T1000 (cell line): ENCODE data around the gene GPC3.
"Not testable (repeated sequence)": the region's sequence is repeated elsewhere in the genome, so short reads cannot be mapped to it uniquely, and the experiment has no call there.

ENCODE experiments used
- DNase-seq: peaks from one replicate; lab custom pipeline; 2025; ENCODE audit warnings: mixed read lengths; lab: John Stamatoyannopoulos, UW

GPC3 gene

DNA sequence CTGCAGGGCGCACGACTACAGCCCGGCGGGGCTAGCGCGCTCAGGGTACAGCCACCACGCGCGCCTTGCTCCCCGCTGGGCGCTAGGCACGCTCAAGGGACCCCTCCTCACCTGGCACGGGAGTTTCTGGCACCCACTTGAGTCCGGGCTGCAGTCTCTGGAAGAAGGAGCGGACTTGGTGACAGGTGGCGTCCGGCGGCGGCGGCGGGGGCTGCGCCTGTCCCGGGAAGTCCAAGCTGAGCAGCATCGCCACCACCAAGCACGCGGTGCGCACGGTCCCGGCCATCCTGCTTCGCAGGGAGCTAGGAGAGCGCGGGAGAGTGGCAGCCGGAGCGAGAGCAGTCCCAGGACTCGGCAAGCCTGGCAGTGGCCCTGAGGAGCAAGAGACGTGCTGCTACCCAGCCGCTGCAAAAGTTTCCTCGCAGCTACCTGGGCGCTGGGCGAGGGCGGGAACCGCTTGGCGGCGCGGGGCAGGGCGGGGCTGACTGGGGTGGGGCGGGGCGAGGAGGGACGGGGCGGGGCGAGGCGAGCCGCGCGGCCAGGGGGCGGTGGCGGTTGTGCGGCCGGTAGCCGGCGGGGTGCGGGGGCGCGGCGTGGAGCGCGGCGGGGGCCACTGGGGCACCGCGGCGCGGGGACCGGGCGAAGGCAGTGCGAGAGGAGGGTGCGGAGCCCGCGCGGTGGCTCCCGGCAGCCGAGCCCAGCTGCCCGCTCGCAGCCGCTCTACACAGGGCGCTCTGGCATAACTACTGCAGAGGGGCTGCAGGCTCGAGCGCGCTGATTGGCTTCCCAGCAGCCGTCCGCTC lies at the start of gene GPC3:
GPC3 (minus strand) TSS at position 431 of the 803 bp plus-strand sequence.
- DNase-seq = peak; percentile 0

DNA sequence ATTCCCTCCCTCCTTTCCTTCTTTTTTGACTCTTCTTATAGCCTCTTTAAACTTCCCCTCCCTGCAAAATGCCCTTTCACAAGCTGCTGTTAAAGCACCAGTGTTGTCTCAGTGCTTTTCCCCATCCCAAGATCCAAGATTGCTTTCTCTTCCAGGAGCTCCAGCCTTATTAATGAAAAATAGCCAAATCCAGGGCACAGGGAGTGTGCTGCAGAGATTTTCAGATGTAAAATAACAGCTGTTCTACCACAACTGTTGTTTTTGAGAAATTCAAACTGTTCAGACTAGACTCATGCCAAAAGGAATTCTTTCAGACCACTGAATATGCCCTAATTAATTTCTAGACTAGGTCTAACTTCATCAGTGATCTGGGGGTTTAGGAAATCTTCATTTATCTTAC lies 47.0 kb upstream of the GPC3 start:
- DNase-seq = no peak

DNA sequence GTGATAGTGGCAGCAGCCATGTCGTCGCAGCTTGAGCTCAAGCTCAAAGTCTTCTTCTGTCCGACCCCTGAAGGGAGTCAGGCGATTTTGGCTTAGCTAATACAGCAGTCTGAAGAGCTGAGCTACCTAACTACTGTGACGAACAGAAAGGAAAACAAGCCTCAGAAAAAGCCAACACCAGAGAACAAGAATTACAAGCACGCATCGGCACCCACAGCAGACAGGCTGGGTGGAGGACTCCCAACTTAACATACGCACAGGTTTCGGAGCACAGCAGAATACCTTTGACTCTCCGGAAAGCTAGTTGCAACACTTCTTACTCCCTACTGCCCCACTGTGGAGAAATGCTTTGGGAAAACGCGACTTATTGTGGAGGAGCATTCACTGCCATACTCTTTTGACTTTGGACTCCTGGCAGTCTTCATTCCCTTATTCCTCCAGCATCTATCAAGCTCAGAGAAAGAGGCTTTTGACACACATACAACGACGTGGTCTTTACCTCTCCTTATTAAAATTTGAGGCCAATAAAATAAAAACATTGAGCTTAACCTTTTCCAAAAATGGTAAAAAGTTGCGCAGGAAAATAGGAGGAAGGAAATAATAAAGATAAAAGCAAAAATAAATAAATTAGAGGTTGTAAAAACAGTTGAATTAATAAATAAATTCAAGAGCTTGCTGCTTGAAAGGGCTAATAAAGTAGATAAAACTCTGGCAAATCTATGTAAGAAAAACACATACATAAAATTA lies 41.3 kb upstream of the GPC3 start:
- no peak for DNase-seq

DNA sequence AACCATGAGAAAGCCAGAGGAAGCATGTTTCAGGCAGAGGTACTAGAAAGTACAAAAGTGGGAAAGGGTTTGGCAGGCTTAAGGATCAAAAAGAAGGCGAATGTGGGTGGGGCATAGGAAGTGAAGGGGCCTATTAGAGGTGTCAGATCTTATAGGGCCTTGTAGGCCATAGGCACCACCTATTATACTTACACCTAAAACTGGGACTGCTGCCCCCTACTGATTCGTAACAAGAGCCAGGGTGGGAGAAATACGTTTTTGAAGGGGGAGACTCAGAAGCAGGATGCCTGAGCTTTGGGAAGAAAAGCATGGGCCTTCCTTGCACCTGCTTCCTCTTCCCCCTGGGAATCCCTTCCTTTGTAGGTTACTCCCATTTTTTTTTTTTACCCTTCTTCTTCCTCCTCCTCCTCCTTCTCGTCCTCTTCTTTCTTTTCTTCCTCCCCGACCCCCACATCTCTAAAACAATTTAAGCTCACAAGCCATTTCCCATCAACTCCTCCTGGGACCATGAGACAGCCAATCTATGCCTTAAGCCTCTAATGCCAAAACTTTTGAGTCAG lies 40.7 kb upstream of the GPC3 start:
- no peak for DNase-seq

DNA sequence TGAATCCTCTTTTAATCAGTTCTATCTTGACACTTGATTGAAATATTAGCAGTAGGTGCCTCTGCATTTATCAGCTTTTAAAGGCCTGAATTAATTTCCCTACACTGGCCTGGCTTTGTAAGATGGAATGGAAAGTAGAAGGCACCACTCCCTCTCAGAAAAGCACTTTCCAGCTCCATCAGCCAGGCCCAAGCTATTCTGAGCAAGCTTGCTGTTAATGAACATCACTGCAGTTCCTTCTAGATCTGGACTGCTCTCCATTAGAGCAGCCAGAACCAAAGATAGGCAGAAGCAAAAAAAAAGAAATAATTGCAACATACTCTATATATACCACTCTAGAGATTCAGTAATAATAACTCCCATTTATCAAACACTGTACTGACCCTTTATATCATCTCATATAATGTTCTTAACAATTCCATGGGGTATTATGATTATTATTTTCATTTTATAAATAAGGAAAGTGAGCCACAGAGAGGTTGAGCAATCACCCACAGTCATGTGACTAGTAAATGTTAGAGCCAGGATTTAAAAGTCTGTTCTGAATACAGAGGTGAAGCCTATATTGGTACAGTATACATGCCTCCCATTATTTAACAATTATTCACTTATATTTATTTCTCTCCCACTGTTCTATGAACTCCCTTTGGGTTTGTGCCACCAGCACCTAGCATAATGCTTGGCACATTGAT lies 39.4 kb upstream of the GPC3 start:
- no peak for DNase-seq

DNA sequence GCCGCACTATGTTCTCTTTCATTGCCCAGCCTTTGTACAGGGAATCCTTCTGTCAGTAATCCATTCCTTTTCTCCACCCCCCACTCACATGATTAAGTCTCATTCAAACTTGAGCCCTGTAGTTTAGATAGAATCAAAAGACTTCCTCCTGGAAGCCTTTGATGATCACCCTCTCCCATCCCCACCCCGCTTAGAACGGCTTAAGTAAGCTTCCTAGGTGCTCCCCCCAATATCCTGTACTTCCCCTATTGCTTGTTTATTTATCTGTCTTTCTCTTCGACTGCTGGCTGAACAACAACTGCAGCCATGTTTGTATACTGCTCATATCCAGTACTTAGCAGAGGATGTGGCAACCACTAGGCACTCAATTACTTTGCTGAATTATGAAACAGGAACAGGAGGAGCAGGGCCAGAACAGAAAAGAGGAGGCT lies 38.5 kb upstream of the GPC3 start:
- no peak for DNase-seq

DNA sequence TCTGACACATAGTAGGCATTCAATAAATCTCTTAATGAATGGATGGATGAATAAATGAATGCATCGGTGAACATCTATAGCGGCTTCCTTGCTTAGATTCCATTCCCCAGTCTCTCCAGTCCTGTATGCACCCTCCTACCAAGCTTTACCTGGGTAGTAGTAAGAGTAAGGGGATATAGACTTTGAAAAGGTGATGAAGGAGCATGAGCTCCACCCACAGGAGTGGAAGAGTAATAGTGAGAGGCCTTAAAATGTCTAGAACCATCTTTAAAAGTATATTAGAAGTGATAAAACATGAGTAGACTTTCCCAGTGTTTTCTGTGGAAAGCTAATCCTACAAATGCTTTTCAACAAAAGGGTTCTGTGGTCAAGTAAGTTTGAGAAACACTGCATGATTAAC lies 35.5 kb upstream of the GPC3 start:
- DNase-seq = no peak

DNA sequence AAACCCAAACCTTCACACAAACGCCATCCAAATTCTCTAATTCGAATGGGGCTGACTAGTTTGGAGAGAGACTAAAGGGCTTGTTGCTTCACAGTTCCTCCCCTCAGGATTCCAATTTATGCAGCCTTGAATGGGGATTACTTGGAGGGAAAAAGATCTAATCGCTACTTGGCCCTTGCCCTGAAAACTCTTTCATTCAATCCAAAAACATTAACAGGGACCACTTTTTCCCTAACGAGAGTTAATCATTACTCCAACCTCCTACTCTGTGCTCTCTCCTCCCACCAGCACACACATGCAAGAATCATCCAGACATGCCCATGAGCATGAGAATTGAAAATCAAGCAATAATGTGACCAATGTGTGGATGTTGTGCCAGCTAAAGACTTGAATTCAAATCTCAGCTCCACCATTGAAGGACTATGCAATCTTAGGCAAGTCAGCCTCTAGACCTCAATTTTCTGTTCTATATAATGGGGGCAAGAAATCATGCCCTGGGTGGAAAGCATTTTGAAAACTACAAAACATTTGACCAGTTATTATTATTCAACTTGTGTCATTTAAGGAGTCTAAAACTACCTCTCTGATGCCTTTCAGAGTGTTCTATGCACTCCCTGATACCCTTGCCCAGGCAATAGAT lies 34.3 kb upstream of the GPC3 start:
- DNase-seq = no peak

DNA sequence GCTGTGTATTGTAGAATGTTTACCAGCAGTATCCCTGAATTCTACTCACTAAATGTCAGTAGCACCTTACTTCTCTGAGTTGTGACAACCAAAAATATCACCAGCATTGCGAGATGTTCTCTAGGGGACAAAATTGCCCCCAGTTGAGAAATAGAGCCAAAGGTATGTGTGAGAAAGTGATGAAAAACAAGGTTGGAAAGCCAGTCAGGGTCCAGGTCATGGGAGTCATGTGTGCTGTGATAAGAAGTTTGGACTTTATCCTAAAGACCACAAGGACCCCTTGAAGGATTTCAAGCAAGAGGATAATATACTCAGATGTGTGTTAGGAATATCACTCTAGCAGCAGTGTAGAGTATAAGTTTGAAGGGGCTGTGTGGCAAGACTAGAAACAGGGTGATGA lies 30.9 kb upstream of the GPC3 start:
- not testable (repeated sequence) for DNase-seq

DNA sequence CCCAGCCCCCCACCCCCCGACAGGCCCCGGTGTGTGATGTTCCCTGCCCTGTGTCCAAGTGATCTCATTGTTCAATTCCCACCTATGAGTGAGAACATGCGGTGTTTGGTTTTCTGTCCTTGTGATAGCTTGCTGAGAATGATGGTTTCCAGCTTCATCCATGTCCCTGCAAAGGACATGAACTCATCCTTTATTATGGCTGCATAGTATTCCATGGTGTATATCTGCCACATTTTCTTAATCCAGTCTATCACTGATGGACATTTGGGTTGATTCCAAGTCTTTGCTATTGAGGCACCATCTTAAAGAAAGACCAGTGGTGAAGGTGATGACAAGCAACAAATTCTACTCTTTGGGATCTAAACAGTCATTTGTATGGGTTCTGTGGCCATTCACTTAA lies 30.1 kb upstream of the GPC3 start:
- not testable (repeated sequence) for DNase-seq

DNA sequence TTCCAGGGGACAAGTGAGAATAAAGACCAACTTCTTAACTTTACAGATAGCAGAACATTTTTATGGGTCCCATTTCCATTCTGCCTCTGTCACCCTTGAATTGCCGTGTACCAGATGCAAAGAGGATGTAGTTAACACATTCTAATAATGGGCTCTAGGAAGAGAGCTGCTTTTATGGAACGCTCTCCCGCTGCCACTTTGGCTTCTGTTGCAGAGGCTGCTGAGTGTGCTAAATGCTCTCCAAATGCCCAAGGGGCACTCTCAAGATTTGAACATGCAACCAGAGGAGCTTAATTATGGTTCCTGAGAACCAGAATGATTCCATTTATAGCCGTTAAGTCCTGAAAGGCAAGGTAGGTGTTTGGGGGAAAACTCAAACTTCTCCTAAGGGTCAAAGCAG lies 28.1 kb upstream of the GPC3 start:
- no peak for DNase-seq

DNA sequence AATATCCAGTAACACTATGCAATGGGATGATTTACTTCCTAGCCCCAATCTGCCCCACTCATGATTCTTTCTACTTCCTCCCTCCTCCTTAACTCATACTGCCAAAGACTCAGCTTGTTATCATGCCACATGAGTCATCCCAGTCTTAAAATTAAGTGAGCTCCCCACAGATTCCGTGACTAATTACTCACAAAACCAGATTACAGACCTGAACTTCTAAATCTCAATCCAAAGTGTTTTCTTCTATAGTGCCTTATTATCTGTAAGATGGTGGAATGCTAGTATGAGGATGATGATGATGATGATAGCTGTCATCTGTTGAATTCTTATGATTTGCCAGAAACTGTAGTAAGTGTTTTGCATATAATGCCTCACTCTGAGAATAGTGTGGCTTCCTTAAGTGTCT lies 27.7 kb upstream of the GPC3 start:
- no peak for DNase-seq

DNA sequence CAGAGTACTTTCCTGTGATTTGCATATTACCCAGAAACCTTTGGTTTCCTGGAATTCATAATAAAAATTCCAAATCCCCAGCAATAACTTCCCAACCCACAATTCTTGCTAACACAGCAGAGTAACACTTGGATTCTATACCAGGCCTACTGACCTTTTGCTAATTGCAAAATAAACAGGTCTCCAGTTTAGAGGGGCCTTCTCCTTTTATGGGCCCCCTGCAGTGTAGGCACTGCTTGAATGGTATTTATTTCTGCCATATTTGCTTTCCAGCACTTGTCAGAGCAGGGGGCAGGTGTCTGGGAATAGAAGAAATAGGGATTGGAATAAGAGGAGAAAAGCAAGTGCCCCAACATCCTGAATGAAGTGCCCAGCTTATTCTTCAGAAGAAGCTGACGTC lies 25.3 kb upstream of the GPC3 start:
- no peak for DNase-seq

DNA sequence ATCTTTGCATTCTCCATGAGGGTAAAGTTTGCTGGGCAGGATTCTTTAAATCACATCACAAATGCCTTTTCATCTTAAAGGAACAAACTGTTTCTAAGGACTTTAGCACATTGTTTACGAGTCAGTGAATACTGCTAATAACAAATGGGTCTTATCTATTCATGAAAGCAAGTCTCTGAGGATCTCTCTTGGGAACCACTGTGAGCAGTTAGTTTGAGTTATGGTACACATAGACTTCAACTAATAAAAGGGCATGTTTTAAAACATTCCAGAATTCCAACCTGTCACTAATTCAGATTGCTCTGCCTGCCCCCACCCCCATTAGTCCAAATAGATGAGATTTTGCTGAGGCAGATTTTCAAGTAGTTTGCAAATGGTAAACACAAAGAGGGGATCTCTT lies 22.3 kb upstream of the GPC3 start:
- no peak for DNase-seq

DNA sequence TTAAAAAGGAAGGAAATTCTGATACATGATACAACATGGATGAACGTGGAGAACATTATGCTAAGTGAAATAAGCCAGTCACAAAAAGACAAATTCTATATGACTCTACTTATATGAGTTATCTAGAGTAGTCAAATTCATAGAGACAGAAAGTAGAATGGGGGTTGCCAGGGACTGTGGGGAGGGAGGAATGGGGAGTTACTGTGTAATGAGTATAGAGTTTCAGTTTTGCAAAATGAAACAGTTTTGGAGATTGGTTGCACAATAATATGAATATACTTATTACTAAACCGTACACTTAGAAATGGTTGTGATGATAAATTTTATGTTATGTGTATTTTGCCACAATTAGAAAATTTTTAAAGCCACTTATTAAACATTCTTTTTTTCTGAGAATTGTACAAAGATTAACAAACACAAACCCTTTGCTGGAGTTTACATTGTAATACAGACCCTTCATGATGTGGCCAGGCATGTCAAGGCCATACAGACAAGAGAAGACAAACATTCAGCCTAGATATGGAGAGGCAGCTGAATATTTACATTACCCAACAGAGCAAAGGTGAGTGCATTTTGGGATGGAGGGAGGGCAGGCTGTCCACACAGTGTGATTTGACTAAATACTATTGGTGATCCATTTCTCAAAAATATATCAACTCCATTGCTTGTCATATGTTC lies 21.2 kb upstream of the GPC3 start:
- no peak for DNase-seq

DNA sequence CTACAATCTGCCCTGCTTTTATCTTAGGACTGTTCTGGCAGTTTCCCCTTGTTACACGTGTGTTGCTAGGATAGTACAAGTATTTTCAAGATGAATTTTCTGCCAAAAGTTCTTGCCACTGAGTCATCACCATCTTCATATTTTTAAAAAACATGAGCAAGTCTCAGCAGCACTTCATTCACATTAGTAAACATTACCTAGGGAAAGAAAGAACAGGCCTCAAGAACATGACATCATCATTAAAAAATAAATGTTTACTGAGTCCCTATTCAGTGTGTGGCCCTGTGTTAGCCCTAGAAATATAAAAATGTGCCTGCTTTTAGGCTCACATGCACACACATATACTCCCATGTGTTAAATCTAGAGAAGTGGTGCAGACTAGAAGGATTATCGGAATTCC lies 18.7 kb upstream of the GPC3 start:
- DNase-seq = no peak

DNA sequence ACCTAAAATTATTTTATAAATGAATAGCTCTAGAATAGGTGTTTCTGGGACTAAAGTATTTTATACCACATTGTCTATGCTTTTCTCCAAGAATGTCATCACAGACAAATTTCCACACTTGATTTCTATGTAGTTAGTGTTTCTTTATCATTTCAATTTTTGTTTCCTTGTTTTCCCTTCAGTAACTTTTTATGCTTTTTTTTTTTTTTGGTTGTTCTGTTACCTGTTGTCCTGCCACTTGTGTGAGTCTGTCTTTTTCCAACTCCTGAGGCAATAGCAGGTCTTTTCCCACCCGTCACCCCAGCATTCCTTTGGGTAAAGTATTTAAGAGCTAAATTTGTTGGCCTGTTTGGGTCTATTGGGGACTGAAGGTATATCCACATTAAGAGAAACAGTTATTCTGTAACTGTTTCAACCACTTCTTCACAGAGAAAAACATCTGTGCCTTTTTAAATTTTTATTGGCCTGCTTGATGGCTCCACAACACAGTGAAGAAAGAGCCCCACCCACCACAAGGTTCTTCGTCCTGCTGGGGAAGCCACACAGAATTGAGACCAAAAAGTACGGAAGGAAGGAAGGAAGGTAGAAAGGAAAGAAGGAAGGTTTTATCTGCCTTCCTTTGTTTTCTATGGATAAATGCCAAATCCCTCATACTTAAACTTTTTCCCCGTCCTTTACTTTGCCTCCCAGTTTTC lies 17.7 kb upstream of the GPC3 start:
- no peak for DNase-seq

DNA sequence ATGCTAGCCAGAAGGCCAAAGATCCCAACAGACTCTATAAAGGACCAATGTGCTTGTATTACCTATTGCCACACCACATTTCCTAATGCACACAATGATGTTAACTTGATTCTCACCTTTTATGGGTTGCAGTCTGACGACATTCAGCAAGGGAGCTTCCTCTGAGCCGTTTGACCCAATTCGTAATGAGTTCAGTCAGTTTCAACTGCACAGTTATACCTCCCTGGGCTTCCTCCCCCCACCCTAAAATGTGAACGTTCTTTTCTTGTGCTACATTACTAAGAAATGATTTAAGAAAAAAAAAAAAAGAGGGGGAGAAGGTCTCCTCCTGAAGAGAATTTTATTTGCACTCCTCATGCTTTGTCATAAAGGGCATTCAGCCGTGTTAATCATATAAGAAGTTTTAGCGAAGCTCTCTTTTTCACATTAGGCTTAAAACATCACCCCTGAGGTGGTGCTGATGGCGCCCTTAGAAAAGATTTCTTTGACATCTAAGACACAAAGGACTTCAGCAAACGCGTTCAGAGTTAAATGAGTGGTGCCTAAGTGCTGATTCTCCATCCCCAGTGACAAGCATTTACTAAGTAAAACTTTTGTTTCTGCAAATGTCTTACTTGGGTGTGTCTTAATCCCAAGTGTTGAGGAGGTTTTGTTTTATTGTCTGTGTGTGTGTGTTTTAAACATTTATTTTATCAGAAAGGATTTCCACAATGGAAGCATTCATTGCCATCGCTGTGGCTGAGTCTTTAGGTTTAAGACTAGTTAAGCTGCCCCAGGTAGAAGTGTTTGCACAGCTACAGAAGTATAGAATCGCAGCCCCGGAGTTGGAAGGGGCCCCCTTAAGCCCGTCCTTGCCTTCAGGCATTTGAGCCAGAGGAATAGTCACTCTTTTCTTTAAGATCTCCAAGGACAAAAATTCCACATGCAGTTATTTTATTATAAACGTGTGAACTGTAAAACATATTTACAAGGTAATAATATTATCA lies 15.2 kb upstream of the GPC3 start:
- no peak for DNase-seq

DNA sequence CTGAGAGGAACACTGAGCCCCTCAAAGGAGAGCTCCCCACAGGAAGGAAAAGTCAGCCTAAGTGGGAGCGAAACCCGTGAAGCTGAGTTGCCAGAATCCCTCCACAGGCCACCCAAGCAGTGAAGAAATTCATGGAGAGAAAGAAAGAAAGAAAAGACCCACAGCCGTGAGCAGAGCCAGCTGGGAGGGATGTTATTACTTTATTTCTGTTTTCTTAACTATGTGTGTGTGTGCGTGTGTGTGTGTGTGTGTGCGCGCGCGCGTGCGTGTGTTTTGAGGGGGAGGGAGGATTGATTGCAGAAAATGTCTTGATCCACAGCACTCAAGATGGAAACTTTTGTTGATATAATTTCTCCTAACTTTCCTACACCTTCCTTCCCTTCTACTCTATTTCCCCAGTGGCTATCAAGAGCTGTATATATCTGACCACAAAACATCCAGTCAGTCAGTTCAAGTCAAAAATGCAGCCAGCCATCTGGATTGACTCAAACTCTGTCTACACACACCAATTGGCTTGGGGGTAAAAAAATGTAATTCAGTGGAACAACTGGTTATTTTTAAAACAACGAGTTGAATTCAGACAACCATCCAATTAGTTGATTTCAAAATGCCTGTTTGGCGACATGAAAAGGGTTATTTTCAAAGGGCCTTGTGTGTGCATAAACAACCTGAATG lies 13.8 kb upstream of the GPC3 start:
- DNase-seq = no peak
